Loucy (cell line): ENCODE measurements around the gene IL23R.

Source experiments
- H2AFZ ChIP-seq: fragments of 200-600 bp; sonication (generic); 2 replicates; pipeline ENCODE4 v1.6.0; 2016; ENCODE audit warnings: antibody characterized with exemption, mild to moderate bottlenecking, low read length, moderate library complexity
- H3F3A ChIP-seq: fragments of 200-600 bp; 2 replicates; pipeline ENCODE4 v1.6.0; 2016; ENCODE audit warnings: antibody characterized with exemption, low read depth, mild to moderate bottlenecking
- H3K27me3 ChIP-seq: fragments of 200-600 bp; sonication (generic); 2 replicates; pipeline ENCODE4 v1.6.1; 2014; ENCODE audit warnings: low read length, mild to moderate bottlenecking; ENCODE audit not compliant: insufficient read depth, poor library complexity, severe bottlenecking
- H3K36me3 ChIP-seq: fragments of 200-600 bp; sonication (generic); 2 replicates; pipeline ENCODE4 v1.6.1; 2016; ENCODE audit warnings: low read length; ENCODE audit not compliant: insufficient read depth
- H3K4me1 ChIP-seq: fragments of 200-600 bp; sonication (generic); 2 replicates; pipeline ENCODE4 v1.5.1; 2014; ENCODE audit warnings: low read length, mild to moderate bottlenecking; ENCODE audit not compliant: insufficient read depth, poor library complexity, severe bottlenecking
- H3K4me2 ChIP-seq: fragments of 200-600 bp; sonication (generic); 2 replicates; pipeline ENCODE4 v1.6.0; 2014; ENCODE audit warnings: antibody characterized with exemption, low read length, low read depth, mild to moderate bottlenecking; ENCODE audit not compliant: poor library complexity, severe bottlenecking
- H3K4me3 ChIP-seq: fragments of 200-600 bp; sonication (generic); 2 replicates; pipeline ENCODE4 v1.5.1; 2014; ENCODE audit warnings: low read length, mild to moderate bottlenecking, mixed read lengths; ENCODE audit not compliant: poor library complexity, severe bottlenecking
- H3K79me2 ChIP-seq: fragments of 200-600 bp; sonication (generic); 2 replicates; pipeline ENCODE4 v1.6.1; 2014; ENCODE audit warnings: low read length; ENCODE audit not compliant: insufficient read depth
- H3K9ac ChIP-seq: fragments of 200-600 bp; sonication (generic); 2 replicates; pipeline ENCODE4 v1.6.0; 2014; ENCODE audit warnings: mild to moderate bottlenecking, low read depth, low read length, moderate library complexity; ENCODE audit not compliant: poor library complexity, severe bottlenecking
- H3K9me2 ChIP-seq: fragments of 200-600 bp; sonication (generic); replicated peaks from 2 replicates; pipeline ENCODE4 v1.6.1; 2016; ENCODE audit warnings: low read depth, low read length, mixed read lengths
- H3K9me3 ChIP-seq: fragments of 200-600 bp; sonication (generic); 2 replicates; pipeline ENCODE4 v1.6.1; 2014; ENCODE audit warnings: mild to moderate bottlenecking, antibody characterized with exemption, low read length, low read depth; ENCODE audit not compliant: insufficient read depth
- H4K20me1 ChIP-seq: fragments of 200-600 bp; sonication (generic); 2 replicates; pipeline ENCODE4 v1.6.0; 2014; ENCODE audit warnings: antibody characterized with exemption, low read length, mild to moderate bottlenecking; ENCODE audit not compliant: insufficient read depth, poor library complexity, severe bottlenecking
- CTCF ChIP-seq: fragments of 200-600 bp; sonication (generic); conservative IDR thresholded peaks from 2 replicates; pipeline ENCODE4 v1.5.1; 2014; ENCODE audit warnings: mild to moderate bottlenecking, antibody characterized with exemption, low read length
- EZH2phosphoT487 ChIP-seq: fragments of 200-600 bp; IDR thresholded peaks from 2 replicates; pipeline ENCODE4 v1.6.1; 2018; ENCODE audit warnings: antibody characterized with exemption, mild to moderate bottlenecking, moderate library complexity, borderline replicate concordance

Gene IL23R

GRCh38 chr1:67126974-67127373 lies 39.3 kb upstream of the IL23R start:
- no peaks in the 10 kb centered on the region for H3F3A ChIP-seq
- TF ChIP-seq EZH2phosphoT487 = no peak
- TF ChIP-seq CTCF = no peak

GRCh38 chr1:67130673-67131072 lies 35.6 kb upstream of the IL23R start:
- H3K27me3 ChIP-seq = no peaks in the 10 kb centered on the region
- no peak overlapping the region for H3K4me2 ChIP-seq
- TF ChIP-seq CTCF (no peak), EZH2phosphoT487 (no peak)
- H2AFZ ChIP-seq = no peak overlapping the region
- H3K4me3 ChIP-seq = no peak overlapping the region
- peaks cover 4% of the 10 kb centered on the region for H3K4me1 ChIP-seq
- H3K9ac ChIP-seq = no peak overlapping the region
- H3K36me3 ChIP-seq = no peaks in the 10 kb centered on the region
- H3K79me2 ChIP-seq = no peaks in the 10 kb centered on the region
- H4K20me1 ChIP-seq = no peaks in the 10 kb centered on the region
- no peaks in the 10 kb centered on the region for H3K9me2 ChIP-seq
- H3K9me3 ChIP-seq = no peaks in the 10 kb centered on the region
- H3F3A ChIP-seq = no peaks in the 10 kb centered on the region

More at GRCh38 chr1:67126974-67127373, 39.3 kb upstream of the IL23R start:
- Histone ChIP-seq H2AFZ (no peak overlapping the region), H3K9me2 (no peaks in the 10 kb centered on the region), H3K36me3 (no peaks in the 10 kb centered on the region), H3K9ac (no peak overlapping the region), H3K79me2 (no peaks in the 10 kb centered on the region), H3K9me3 (no peaks in the 10 kb centered on the region), H4K20me1 (no peaks in the 10 kb centered on the region), H3K27me3 (no peaks in the 10 kb centered on the region), H3K4me3 (no peak overlapping the region), H3K4me1 (peaks cover 4% of the 10 kb centered on the region), H3K4me2 (no peak overlapping the region)

- Histone ChIP-seq H3F3A (no peaks in the 10 kb centered on the region), H3K4me3 (no peak overlapping the region), H3K4me2 (no peak overlapping the region), H3K79me2 (no peaks in the 10 kb centered on the region), H3K27me3 (no peaks in the 10 kb centered on the region), H3K9me3 (no peaks in the 10 kb centered on the region), H3K9ac (no peak overlapping the region), H3K4me1 (no peaks in the 10 kb centered on the region), H3K36me3 (no peaks in the 10 kb centered on the region), H4K20me1 (no peaks in the 10 kb centered on the region), H2AFZ (no peak overlapping the region), H3K9me2 (no peaks in the 10 kb centered on the region)
- TF ChIP-seq CTCF (no peak), EZH2phosphoT487 (no peak)
Observed at GRCh38 chr1:67133177-67133576, 33.1 kb upstream of the IL23R start.
